Ecto neural progenitor cell (in vitro differentiated cells): ENCODE data around the gene ZSCAN10.
"Not testable (repeated sequence)": the region's sequence is repeated elsewhere in the genome, so short reads cannot be mapped to it uniquely, and the experiment has no call there.

Experiments used
- DNase-seq: peaks from one replicate; pipeline ENCODE4 v3.0.0-alpha.2; 2018; ENCODE audit warnings: low spot score

Gene ZSCAN10

GRCh38 chr16:3085868-3086595 is 13.1 kb downstream of the ZSCAN10 start:
- no peak for DNase-seq

GRCh38 chr16:3084969-3085670 is 14.0 kb downstream of the ZSCAN10 start:
- no peak for DNase-seq

- DNase-seq, result no peak
Observed at GRCh38 chr16:3084491-3084890, 14.6 kb downstream of the ZSCAN10 start.

- not testable (repeated sequence) for DNase-seq
Observed at GRCh38 chr16:3083408-3083807, 15.7 kb downstream of the ZSCAN10 start.

- not testable (repeated sequence) for DNase-seq
Observed at GRCh38 chr16:3081957-3082356, 17.1 kb downstream of the ZSCAN10 start.

- no peak for DNase-seq
Observed at GRCh38 chr16:3080024-3080423, 19.1 kb downstream of the ZSCAN10 start.

DNA sequence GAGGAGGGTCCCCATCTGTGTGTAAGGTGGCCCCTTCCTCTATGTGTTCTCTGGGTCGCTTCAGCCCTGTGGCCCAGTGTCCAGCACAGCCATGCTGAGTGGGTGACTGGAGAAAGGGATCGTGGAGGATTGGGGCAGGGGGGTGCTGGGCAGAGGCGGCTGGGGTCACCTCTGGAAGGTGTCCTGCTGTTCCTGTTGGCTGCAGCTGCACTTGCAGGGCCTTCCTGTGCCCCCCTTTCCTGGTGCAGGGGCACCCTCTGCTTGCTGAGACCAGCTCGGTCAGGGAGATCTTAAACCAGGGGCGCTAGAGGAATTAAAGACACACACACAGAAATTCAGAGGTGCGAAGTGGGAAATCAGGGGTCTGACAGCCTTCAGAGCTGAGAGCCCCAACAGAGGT is 22.5 kb downstream of the ZSCAN10 start:
- DNase-seq, result no peak

DNA sequence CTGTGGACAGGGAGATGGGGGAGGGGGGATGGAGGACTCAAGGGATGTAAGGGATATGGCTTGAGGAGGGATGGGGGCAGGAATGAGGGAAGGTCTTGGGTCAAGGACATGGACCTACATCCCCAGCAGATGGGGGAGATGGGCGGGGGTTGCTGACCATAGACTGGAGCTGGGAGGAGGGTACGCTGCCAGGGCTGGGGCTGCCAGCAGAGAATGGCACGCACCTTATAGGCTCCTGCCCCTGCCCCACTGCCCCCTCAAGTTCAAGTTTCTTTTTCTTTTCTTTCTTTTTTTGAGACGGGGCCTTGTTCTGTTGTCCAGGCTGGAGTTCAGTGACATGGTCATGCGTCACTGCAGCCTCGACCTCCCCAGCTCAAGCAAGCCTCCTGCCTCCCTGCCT is 23.1 kb downstream of the ZSCAN10 start:
- DNase-seq, result not testable (repeated sequence)

DNA sequence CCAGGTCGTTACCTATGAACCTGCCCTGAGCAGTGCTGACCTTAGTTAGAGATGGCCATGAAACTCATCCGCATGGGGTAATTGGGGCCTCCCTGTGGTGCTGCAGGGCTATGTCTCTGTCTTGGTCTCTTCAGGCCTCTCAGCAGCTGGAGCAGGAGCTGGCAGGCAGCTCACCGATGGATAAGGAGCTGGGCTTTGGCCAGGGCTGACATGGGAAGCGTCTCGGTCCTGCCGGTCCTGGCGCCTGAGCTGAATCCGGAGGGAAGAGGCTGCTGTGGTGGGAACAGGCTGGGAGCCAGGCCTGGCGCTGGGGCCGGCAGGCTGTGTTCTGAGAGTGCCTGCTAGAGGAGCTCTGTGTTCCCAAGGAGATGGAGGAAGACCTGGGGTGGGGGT is 23.6 kb downstream of the ZSCAN10 start:
- DNase-seq, result no peak

GRCh38 chr16:3074860-3075522 is 24.1 kb downstream of the ZSCAN10 start:
- no peak for DNase-seq

DNA sequence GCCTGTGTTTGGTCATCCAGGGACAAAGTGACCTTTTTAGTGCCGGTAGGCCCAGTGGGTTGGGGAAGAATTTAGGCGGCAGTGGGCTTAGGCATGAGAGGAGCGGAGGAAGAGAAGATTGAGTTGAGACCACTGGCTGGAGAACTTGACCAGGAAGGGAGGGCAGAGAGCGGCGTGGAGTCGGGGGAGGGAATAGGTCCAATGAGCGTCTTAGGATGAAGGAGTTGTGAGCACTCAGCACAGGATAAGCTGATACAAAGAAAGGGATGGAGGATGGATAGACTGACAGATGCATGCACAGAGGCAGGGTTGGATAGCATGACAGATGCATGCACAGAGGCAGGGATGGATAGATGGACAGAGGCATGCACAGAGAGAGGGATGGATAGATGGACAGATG is 25.6 kb downstream of the ZSCAN10 start:
- no peak for DNase-seq

- DNase-seq, result not testable (repeated sequence)
Observed at GRCh38 chr16:3072576-3073263, 26.4 kb downstream of the ZSCAN10 start.

GRCh38 chr16:3072148-3072547 is 26.9 kb downstream of the ZSCAN10 start:
- not testable (repeated sequence) for DNase-seq

GRCh38 chr16:3071655-3072054 is 27.4 kb downstream of the ZSCAN10 start:
- DNase-seq, result no peak

GRCh38 chr16:3070608-3071111 is 28.4 kb downstream of the ZSCAN10 start:
- no peak for DNase-seq

DNA sequence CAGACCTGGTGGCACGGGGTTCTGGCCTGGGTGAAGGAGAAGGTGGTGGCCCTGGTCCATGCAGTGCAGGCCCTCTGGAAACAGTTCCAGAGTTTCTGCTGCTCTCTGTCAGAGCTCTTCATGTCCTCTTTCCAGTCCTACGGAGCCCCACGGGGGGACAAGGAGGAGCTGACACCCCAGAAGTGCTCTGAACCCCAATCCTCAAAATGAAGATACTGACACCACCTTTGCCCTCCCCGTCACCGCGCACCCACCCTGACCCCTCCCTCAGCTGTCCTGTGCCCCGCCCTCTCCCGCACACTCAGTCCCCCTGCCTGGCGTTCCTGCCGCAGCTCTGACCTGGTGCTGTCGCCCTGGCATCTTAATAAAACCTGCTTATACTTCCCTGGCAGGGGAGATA is 29.9 kb downstream of the ZSCAN10 start:
- DNase-seq, result not testable (repeated sequence)

DNA sequence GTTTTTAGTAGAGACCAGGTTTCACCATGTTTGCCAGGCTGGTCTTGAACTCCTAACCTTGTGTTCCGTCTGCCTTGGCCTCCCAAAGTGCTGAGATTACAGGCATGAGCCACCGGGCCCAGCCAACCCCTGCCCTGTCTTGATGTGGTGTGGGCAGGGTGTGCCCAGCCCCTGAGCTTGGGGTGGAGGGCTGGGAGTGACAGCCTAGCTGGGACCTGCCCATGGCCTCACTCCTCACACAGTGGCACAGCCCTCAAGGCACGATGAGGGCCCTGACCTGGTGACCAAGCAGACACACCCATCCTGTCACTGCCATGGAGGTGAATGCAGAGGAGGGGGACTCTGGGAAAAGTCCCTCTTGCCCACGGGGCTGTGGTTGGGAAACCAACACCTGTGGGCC is 30.6 kb downstream of the ZSCAN10 start:
- DNase-seq, result no peak

- no peak for DNase-seq
Observed at GRCh38 chr16:3066440-3066748, 32.7 kb downstream of the ZSCAN10 start.

DNA sequence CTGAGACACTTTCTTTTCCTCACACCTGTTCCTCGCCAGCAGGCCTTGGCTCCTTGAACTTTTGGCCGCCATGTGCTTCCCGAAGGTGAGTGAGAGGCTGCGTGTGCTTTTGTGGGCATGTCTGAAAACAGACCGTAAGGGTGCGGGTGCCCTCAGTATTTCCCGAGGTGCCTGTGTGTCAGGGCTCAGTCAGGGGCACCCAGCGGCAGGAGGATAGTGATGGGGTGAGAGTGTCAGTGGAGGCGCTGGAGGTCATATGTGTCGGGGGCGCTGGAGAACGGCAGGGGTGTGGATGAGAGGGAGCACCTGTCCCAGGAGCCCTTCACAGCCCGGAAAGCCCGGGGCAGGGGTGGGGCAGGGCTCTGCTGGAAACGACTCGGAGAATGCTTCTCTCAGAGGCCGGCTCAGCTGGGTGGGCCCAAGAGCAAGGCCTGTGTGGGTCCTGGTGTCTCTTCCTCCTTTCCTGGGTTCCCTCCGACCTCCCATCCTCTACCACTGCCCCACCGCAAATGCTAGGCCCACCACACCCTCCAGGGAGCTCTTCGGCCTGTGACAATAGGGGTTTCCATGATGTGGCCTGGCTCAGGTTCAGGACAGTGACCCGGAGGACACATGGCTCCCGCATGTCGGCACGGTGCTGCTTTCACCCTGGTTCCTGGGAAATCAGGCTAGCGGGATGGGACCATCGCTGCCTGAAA is 33.2 kb downstream of the ZSCAN10 start:
- DNase-seq, result no peak

- DNase-seq, result no peak
Observed at GRCh38 chr16:3065069-3065741, 33.9 kb downstream of the ZSCAN10 start, which contains the start of gene IL32. IL32 (plus strand) TSS chr16:3065640; CDS start chr16:3065812, 172 bp downstream.
